Fibroblast of lung (primary cell): Measurements from ENCODE around the gene AATK. TPM values are rescaled to one million over a fixed set of nuclear protein-coding genes. Genes with fewer than 3 reads are reported as not detected.

Source experiments
- DNase-seq, 2 donors: peaks; one replicate each; pipeline versions ENCODE4 v3.0.0 to v3.0.0-alpha.2; 2010; ENCODE audit warnings: low read depth in 2 of 2
- H2AFZ ChIP-seq: 2 replicates; pipeline ENCODE4 v1.5.1; 2012; ENCODE audit warnings: low read length, control low read depth, inconsistent platforms
- H3K27ac ChIP-seq: 2 replicates; pipeline ENCODE4 v1.5.1; 2011; ENCODE audit warnings: low read length, control low read depth; ENCODE audit not compliant: insufficient read depth
- H3K27me3 ChIP-seq: 2 replicates; pipeline ENCODE4 v1.5.1; 2011; ENCODE audit warnings: mild to moderate bottlenecking, low read length; ENCODE audit not compliant: control insufficient read depth, insufficient read depth
- H3K36me3 ChIP-seq: 2 replicates; pipeline ENCODE4 v1.5.1; 2011; ENCODE audit warnings: low read length; ENCODE audit not compliant: control insufficient read depth, insufficient read depth
- H3K4me1 ChIP-seq: 2 replicates; pipeline ENCODE4 v1.5.1; 2011; ENCODE audit warnings: low read length; ENCODE audit not compliant: control insufficient read depth, insufficient read depth; ENCODE audit errors: extremely low read depth
- H3K4me2 ChIP-seq: 2 replicates; pipeline ENCODE4 v1.5.1; 2011; ENCODE audit warnings: low read length, control low read depth; ENCODE audit not compliant: insufficient read depth; ENCODE audit errors: extremely low read depth
- H3K4me3 ChIP-seq, 4 experiments: fragments of 200-600 bp in 1 of 4; sonication (generic) in 1 of 4; replicated peaks in 1 of 4; 2 replicates each; pipeline ENCODE4 v1.5.1; 2011 to 2016; ENCODE audit warnings: low read length in 4 of 4, low read depth in 3 of 4, mild to moderate bottlenecking in 3 of 4, control low read depth in 2 of 4, inconsistent platforms in 1 of 4, mixed read lengths in 1 of 4; ENCODE audit not compliant: insufficient read depth in 1 of 4; ENCODE audit errors: control extremely low read depth in 1 of 4
- H3K79me2 ChIP-seq: 2 replicates; pipeline ENCODE4 v1.5.1; 2012; ENCODE audit warnings: mild to moderate bottlenecking, low read length, inconsistent platforms; ENCODE audit not compliant: control insufficient read depth, insufficient read depth
- H3K9ac ChIP-seq: 2 replicates; pipeline ENCODE4 v1.5.1; 2011; ENCODE audit warnings: mild to moderate bottlenecking, low read length, control low read depth; ENCODE audit not compliant: insufficient read depth
- H3K9me3 ChIP-seq: 2 replicates; pipeline ENCODE4 v1.5.1; 2012; ENCODE audit warnings: low read depth, low read length; ENCODE audit not compliant: control insufficient read depth, insufficient read depth
- H4K20me1 ChIP-seq: 2 replicates; pipeline ENCODE4 v1.5.1; 2011; ENCODE audit warnings: low read length; ENCODE audit not compliant: control insufficient read depth, insufficient read depth; ENCODE audit errors: extremely low read depth
- CTCF ChIP-seq, 2 donors: IDR thresholded peaks in 1 of 2; conservative IDR thresholded peaks in 1 of 2; 1 replicate in 1 of 2; 2 replicates in 1 of 2; pipeline ENCODE4 v1.5.1; 2011 to 2012; ENCODE audit warnings: low read length in 2 of 2, control low read depth in 1 of 2, inconsistent platforms in 1 of 2, low read depth in 1 of 2, mild to moderate bottlenecking in 1 of 2
- EZH2 ChIP-seq: IDR thresholded peaks from 2 replicates; pipeline ENCODE4 v1.5.1; 2012; ENCODE audit warnings: low read length, control low read depth, mild to moderate bottlenecking; ENCODE audit errors: missing control alignments
- polyA plus RNA-seq, 2 donors: library from polyadenylated mRNA; depleted of rRNA in 1 of 2; stranded (reverse) in 1 of 2; unstranded in 1 of 2; fragments of >200 nt; gene quantifications; 2 replicates each; pipeline ENCODE4 v1.2.1, GENCODE V29; 2011 to 2012; ENCODE audit warnings: missing spikeins in 1 of 2
- total RNA-seq: library from RNA; depleted of rRNA; stranded (reverse); fragments of >200 nt; gene quantifications from 2 replicates; pipeline ENCODE4 v1.2.1, GENCODE V29; 2014

Gene AATK
- total and polyA plus RNA-seq, 2 donors (not counting 1 experiment from before 2014, with no cell fraction given): 0.16 to 0.50 TPM

- Histone ChIP-seq H3K4me1 (no peaks in the 10 kb centered on the region), H3K79me2 (no peaks in the 10 kb centered on the region), H3K36me3 (no peaks in the 10 kb centered on the region), H3K9me3 (no peaks in the 10 kb centered on the region), H3K9ac (no peak overlapping the region), H3K4me2 (no peak overlapping the region), H3K27me3 (no peaks in the 10 kb centered on the region), H4K20me1 (no peaks in the 10 kb centered on the region), H3K27ac (no peak overlapping the region), H3K4me3 (no peak overlapping the region), H2AFZ (no peak overlapping the region)
- no peak for TF ChIP-seq CTCF (conservative IDR thresholded peaks at IDR 0.05 in 1 of 2, IDR thresholded peaks at IDR 0.05 in 1 of 2; ENCODE audit: low read depth in 1 of 2, low read length in 2 of 2)
- TF ChIP-seq EZH2: no peak
- no peak for DNase-seq
Measured at GRCh38 chr17:81196505-81197408, 30.7 kb upstream of the AATK start.

GRCh38 chr17:81195941-81196495 is 30.0 kb upstream of the AATK start:
- Histone ChIP-seq H3K4me1 (no peaks in the 10 kb centered on the region), H3K79me2 (no peaks in the 10 kb centered on the region), H3K9me3 (no peaks in the 10 kb centered on the region), H3K4me3 (no peak overlapping the region), H3K27me3 (no peaks in the 10 kb centered on the region), H2AFZ (no peak overlapping the region), H4K20me1 (no peaks in the 10 kb centered on the region), H3K9ac (no peak overlapping the region), H3K27ac (no peak overlapping the region), H3K36me3 (no peaks in the 10 kb centered on the region), H3K4me2 (no peak overlapping the region)
- DNase-seq: no peak
- TF ChIP-seq EZH2 (no peak), CTCF (conservative IDR thresholded peaks at IDR 0.05 in 1 of 2, IDR thresholded peaks at IDR 0.05 in 1 of 2; ENCODE audit: low read depth in 1 of 2, low read length in 2 of 2) (no peak)

- no peak overlapping the region for H3K9ac ChIP-seq
- H4K20me1 ChIP-seq: no peaks in the 10 kb centered on the region
- no peak for TF ChIP-seq CTCF (conservative IDR thresholded peaks at IDR 0.05 in 1 of 2, IDR thresholded peaks at IDR 0.05 in 1 of 2; ENCODE audit: low read depth in 1 of 2, low read length in 2 of 2)
- no peak for TF ChIP-seq EZH2
- H3K27me3 ChIP-seq: no peaks in the 10 kb centered on the region
- no peaks in the 10 kb centered on the region for H3K36me3 ChIP-seq
- H2AFZ ChIP-seq: no peak overlapping the region
- H3K4me2 ChIP-seq: no peak overlapping the region
- H3K79me2 ChIP-seq: no peaks in the 10 kb centered on the region
- H3K9me3 ChIP-seq: no peaks in the 10 kb centered on the region
- H3K4me1 ChIP-seq: no peaks in the 10 kb centered on the region
- H3K4me3 ChIP-seq: no peak overlapping the region
- DNase-seq: no peak
- no peak overlapping the region for H3K27ac ChIP-seq
Measured at GRCh38 chr17:81194941-81195901, 29.2 kb upstream of the AATK start.
